Left colon (tissue), 2 donors: ENCODE results near the gene DTD1. TPM values are rescaled to one million over a fixed set of nuclear protein-coding genes. Genes with fewer than 3 reads are reported as not detected.
A peak's percentile ranks its signal among the peaks of the same experiment; 100 is the strongest.

ENCODE experiments used
- ATAC-seq: fragments of 200-7000 bp; cut with Tn5 transposase; one replicate; pipeline ENCODE4 v1.9.1; 2020; ENCODE audit warnings: mild to moderate bottlenecking, moderate library complexity
- DNase-seq, 2 donors: peaks; one replicate each; pipeline ENCODE4 v3.0.0-alpha.2; 2020
- intact Hi-C, 2 donors: fragments of 100-400 bp; cut with DNase I in 1 of 2; cut with micrococcal nuclease in 1 of 2; formaldehyde crosslinking; loops; one replicate each; pipeline versions ENCODE4 v1.11.2 to v1.14.0; 2022; cut with DNase I, micrococcal nuclease
- total RNA-seq, 2 donors: library from RNA; stranded (reverse); fragmentation: NEBNext Ultra II Directional; extraction: Animal tissue kit (Norgen Biotek cat#: 25700); gene quantifications; one replicate each; pipeline ENCODE4 v1.2.1, GENCODE V29; 2021
- donor health status: DM: no; HTN: no; CAD: no.
- donor health status: DM: yes; HTN: yes; CAD: no.

Gene DTD1
- total RNA-seq, 2 donors from 2014 or later: 17.1 to 20.8 TPM

- DNase-seq (no peak), ATAC-seq (no peak)
- intact Hi-C loops: no loop called here
Measured at GRCh38 chr20:18611492-18611891, 23.6 kb downstream of the DTD1 start.

DNA sequence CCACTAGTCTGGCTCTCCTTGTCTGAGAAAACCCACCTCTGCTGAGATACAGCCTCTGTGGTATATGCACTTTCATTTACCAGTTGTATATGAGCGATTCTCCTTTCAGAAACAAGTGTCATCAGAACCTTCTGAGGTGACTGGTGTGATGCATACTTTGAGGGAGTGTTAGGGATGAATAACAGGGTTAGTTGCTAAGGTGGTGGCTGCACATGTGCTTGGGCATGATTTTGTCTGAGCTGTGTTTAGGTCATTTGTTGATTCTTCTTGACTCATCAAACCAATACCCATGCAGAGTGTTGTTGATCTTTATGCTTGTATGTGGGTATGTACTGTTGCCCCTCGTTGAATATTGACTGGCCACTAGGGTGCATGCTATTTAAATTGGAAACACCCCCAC, 25.7 kb downstream of the DTD1 start:
- DNase-seq: no peak
- intact Hi-C loops: no loop called here
- ATAC-seq: no peak

DNA sequence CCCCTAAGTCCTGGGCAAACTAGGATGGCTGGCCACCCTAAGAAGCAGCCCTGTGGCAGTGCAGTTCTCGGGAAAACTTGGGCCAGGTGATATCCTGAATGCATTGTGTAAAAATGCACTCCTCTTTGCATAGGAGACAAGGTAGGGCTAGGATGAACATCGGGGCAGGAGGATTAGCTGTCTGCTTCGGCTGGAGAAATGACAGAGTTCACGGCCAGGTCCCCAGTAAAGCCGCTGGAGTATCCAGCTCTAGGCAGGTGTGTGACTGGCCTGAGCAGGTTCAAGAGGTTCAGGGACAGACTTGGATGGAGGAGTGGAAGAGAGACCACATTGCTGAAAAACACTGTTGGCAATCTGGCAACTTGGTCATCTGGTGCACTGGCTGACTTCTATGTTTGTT, 26.4 kb downstream of the DTD1 start:
- intact Hi-C loops: no loop called here
- DNase-seq (no peak), ATAC-seq (no peak)

GRCh38 chr20:18615020-18615650, 27.3 kb downstream of the DTD1 start:
- intact Hi-C loops: no loop called here
- no peak for DNase-seq

DNA sequence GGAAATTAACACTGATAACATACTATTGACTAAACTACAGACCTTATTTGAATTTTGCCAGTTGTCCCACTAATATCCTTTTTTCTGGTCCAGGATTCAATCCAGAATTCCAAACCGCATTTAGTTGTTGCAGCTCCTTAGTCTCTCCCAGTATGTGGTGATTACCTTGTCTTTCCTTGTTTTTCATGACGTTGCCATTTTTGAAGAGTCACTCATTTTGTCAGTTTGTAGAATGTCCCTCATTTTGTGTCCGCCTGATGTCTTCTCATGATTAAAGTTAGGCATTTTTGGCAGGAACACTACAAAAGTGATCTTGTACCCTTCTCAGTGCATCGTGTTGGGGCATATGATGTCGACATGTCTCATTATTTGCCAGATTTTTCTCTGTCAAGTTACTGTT, 33.1 kb downstream of the DTD1 start:
- DNase-seq (no peak), ATAC-seq (no peak)
- intact Hi-C loops: no loop called here

More at GRCh38 chr20:18615020-18615650, 27.3 kb downstream of the DTD1 start:
- no peak for ATAC-seq

DNA sequence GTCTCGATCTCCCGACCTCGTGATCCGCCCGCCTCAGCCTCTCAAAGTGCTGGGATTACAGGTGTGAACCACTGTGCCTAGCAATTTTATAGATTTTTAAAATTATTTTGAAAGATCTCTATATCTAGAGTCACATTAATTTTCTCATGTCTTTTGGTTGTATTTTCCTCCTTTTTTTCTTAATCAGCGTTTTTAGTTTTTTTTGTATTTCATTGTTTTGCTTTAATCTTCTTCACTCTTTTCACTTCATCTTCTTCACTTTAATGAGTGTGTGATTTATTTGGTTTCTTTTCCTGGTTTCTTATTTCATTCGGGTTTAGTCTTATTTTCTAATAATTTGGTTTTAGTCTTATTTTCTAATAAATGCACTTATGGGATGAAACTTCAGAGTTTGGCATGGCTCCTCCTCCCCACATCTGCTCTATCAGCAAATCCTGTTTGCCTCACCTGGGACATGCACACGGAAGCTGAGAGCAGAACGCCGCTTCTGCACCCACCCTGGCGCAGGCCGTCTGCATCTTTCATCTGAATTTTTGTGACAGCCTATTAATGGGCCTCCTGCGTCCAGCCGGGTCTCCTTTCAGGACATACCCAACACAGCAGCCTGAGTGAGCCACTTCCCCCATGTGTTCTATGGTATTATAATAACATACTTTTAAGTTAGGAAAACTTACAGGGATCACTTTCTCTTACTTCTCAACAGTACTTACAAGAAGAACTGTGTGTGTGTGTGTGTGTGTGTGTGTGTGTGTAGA, 35.5 kb downstream of the DTD1 start:
- intact Hi-C loops: no loop called here
- no peak for DNase-seq
- ATAC-seq: no peak

DNA sequence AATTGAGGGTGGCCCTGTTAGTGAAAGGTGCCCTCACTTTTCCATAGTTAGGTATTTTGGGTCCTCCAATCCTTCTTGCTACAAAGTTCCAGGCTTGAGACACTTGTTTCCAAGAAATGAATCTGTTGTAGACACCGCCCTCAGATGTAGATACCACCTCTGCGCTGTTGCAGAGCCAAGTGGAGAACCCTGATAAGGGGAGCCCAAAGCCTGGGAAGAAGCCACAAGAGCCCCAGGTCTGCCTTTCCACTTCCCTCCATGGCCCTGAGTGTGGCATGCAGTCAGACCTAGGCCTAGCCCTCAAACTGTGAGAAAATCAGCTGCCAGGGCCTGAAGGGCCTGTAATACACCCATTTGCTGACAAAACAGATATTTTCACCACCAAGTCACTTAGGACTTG, 37.1 kb downstream of the DTD1 start:
- intact Hi-C loops: no loop called here
- ATAC-seq (no peak), DNase-seq (no peak)

DNA sequence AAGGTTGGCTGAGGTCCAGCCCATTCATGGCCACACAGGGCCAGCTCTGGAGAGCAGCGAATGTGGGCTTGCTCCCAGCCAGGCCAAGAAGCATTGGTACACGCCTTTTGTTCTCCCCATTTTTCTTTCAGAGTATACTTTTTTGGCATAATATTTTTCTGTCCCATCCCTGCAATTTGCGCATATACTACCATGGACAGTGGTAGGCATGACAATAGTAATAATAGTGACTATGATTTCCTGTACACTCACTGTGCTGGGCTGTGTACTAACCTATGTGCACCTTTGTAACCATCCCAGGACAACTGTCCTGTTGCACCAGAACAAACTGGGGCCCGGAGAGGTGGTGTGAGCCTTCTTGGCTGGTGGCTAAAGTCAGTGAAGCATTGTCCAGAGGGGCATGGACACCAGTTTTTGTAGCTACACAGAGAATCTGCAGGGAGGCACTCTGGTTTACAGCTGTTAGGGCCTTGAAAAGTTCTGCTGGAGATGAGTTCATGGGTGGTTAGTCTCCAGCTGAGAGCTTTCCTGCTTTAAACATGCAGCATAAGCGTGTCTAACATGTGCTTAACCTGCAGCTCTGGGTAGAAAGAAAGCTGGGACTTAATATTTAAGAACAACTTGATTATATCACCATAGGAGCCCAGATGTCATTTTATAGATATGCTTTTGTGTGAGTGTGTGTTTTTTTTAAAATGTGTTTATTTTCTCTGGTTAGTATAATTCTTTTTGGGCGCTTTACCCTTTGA, 38.2 kb downstream of the DTD1 start:
- no peak for ATAC-seq
- DNase-seq: no peak

GRCh38 chr20:18628330-18628920, 40.6 kb downstream of the DTD1 start:
- peak; percentile 72 for ATAC-seq
- peak in 1 of 2 donors; percentile 27 for DNase-seq
- intact Hi-C loops: no loop called here

More for the DNA sequence above, 38.2 kb downstream of the DTD1 start:
- intact Hi-C loops: no loop called here

GRCh38 chr20:18632196-18632789, 44.4 kb downstream of the DTD1 start:
- intact Hi-C loops: no loop called here
- ATAC-seq (peak; percentile 89), DNase-seq (peak; percentile 41 to 68)

DNA sequence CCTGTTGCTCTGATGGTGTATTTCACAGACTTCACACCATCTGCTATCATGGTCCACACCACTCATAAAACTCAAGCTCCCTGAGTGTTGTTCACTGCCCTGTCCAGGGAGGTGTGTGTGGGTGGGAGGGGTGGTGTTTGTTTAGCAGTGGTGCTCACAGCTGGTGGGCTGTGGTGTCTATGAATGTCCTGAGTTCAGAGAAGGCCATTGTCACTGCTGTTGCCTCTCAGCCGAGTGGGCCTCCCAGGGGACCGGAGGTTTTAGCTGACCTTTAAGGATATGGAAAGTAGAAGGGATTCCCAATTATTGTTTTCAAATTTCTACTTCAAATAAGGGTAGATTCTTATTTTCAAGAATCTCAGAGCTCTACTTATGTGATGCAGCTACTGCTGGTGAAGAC, 45.6 kb downstream of the DTD1 start:
- DNase-seq: no peak
- no peak for ATAC-seq
- intact Hi-C loops: no loop called here

DNA sequence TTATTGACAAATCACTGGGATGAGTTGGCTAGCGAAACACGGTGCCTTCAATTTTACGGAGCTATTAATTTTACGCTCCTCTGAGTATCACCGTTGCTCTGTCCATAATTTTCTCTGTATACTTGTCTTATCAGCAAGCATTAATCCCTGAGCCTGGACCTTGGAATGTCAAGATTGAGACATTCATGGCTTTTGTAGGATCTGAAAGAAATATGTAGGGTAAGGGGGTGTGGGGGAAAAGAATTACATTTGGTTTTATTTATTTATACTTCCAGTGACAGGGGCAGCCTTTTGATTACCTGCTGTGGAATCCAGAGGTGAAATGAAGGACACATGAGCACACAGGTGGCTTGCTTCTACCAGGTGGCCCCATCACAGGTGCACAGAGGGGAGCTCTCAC, 46.6 kb downstream of the DTD1 start:
- ATAC-seq: no peak
- intact Hi-C loops: no loop called here
- no peak for DNase-seq

DNA sequence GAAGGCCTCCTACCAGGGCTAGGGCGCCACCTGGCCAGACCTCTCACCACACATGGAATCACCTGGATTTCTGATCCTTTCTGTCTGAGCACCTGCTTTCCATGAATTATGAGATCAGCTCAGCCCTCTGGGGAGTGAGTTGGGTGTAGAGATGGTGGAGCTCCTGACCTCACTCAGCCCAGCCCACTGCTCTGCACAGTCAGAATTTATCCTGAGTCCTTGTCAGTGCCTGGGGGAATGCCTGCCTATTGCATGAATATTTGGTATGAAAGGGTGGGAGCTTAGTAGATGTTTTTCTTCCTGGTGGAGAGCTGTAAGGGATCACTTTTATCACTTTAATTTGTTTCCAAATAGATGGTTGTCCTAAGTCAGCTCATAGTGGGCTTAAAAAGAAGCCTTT, 47.5 kb downstream of the DTD1 start:
- no peak for DNase-seq
- intact Hi-C loops: no loop called here
- no peak for ATAC-seq

GRCh38 chr20:18637224-18637623, 49.4 kb downstream of the DTD1 start:
- ATAC-seq: no peak
- DNase-seq: no peak
- intact Hi-C loops: no loop called here

DNA sequence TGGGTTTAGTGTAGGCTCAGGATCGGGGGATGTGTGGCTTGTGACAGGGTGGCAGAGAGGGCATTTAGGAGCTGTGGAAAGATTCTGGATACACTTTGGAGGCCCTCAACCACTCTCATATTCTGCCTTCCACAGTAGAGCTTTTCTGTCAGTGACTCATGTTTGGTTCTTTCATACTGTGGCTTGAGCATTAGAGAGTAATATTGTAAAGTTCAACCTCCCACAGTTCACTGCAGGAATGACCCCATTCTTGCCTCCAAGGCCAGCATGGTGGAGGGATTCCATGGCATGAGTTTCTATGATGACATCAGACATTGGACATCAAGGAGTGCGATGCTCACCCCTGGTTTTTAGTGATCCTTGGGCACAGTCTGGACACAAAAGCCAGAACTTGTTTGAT, 50.9 kb downstream of the DTD1 start:
- ATAC-seq (no peak), DNase-seq (no peak)
- intact Hi-C loops: no loop called here

DNA sequence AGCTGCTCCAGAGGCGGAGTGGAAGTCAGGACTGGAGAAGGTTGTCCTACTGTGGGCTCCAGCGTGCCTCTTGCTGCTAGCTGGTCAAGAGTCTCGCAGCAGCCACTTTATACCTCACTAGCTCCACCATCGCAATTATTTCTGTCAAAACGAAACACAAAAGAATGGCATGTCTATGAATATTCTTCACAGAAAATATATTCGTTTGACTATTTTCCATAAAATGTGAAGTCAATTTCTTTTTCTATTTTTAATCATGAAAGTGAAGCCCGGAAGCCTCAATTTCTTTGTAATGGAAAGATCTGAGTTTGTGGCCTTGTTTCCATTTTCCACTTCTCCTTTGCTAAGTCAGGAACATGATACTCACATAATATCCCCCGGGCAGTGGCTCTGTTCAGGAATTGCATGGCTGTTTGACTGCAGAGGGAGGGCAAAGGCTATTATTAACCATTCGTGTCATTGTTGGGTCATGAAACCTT, 51.7 kb downstream of the DTD1 start:
- intact Hi-C loops: no loop called here
- ATAC-seq (no peak), DNase-seq (no peak)

DNA sequence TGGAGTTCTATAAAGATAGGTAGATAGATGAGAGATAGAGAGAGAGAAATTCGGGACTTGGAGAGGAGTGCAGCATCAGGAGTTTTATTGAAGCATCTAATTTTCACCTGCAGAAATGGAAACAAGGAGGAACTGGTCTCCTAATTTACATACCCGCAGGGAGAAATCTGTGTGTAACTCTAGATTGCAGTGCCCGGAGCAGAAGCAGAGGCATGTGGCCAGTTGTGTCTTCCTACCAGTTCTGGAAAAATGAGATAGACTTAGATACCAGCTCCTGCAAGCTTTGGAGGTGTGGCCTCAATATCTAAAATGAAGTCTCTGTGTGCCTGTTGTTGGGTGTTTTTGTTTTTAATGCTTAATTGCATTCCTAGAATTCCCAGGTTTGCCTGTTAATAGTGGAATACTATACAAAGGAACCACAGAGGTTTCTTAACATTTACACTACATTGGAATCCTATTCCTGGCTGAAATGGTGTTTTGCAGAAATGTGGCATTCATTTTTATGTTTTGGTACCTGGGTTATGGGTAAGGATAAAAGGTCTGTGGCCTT, 57.4 kb downstream of the DTD1 start:
- no peak for ATAC-seq
- DNase-seq: no peak
- intact Hi-C loops: no loop called here

DNA sequence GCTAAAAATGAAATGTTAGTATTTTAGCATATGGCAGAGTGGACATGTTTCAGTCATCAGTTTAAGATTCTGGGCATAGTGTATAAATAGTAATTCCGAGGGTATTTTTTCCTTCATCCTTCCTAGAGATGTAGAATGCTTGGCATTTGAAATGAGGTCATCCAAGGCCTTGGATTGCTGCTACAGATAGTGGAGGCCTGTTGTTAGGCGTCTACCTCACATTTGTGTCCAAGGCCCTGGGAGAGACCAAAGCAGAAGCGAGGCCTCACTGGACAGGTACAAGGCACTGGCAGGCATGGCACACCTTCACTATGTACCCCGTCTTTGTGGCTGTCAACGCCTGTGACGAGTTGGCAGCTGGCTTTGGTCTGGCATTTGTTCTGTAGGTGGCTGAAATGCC, 58.0 kb downstream of the DTD1 start:
- no peak for DNase-seq
- intact Hi-C loops: no loop called here
- ATAC-seq: no peak

DNA sequence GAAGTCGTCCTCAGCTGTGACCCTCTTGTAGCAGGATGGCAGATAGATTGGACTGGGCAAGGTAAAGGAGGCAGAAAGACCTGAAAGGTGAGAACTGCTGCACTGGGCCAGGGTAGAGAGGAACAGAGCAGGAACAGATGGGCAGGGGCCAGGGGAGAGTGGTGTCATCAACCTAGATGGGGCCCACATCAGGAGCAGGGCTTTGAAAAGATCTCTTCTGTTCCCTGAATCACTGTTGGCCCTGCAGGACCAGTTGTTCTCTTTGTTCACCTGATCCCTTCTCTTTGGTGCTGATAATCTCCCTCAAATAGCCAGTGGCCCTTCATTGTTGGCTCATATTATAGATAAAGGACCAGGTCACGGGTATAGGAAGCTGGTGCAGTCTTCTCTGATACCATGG, 59.9 kb downstream of the DTD1 start:
- intact Hi-C loops: no loop called here
- ATAC-seq: no peak
- no peak for DNase-seq
